HT1080 (cell line): ENCODE measurements around the gene LCE1E. TPM values are rescaled to one million over a fixed set of nuclear protein-coding genes. Genes with fewer than 3 reads are reported as not detected.

Experiments
- DNase-seq: peaks from one replicate; pipeline ENCODE4 v3.0.0-alpha.2; 2015; ENCODE audit warnings: low read depth
- polyA plus RNA-seq, 2 experiments: library from polyadenylated mRNA; depleted of rRNA; stranded (reverse); fragments of >200 nt; gene quantifications; 2 replicates each; pipeline ENCODE4 v1.2.3, GENCODE V29; 2015
- total RNA-seq: library from RNA; depleted of rRNA; stranded (reverse); fragments of >200 nt; shearing (Covaris generic); gene quantifications from 2 replicates; pipeline ENCODE4 v1.2.3, GENCODE V29; 2014; rRNA removed

The LCE1E gene, protein sequence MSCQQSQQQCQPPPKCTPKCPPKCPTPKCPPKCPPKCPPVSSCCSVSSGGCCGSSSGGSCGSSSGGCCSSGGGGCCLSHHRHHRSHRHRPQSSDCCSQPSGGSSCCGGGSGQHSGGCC
- 0.43 TPM in 1 of 2 replicates, not detected in the other for total RNA-seq
- polyA plus RNA-seq (2015; cell fraction: cytosol; rRNA removed) = 0.52 and 1.0 TPM in 2 replicates
- 1.1 and 3.5 TPM in 2 replicates for polyA plus RNA-seq (2015; cell fraction: nucleus; rRNA removed)

DNA sequence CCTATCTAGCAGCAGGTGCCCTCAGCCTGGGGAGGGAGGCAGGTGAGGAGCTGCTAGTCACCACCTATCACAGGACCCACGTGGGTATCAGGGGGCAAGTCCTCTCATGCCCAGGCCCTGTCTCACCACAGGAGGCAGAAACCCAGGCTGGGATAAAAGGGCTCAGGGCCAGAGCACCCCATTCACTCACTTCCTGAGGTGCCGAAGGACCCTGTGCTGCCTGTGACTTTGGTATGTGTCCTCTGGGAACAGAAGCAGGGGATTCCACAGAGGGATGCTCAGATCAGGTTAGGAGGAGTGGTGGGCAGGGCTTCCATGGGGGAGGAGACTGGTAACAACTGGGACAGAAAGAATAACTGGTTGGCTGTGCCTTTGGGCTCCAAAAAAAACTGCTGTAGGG lies at the start of gene LCE1E:
Gene LCE1E, plus strand, starts transcription at position 181 of the 400 bp plus-strand sequence. CDS start 1,043 bp downstream, outside the sequence.
- DNase-seq = no peak

DNA sequence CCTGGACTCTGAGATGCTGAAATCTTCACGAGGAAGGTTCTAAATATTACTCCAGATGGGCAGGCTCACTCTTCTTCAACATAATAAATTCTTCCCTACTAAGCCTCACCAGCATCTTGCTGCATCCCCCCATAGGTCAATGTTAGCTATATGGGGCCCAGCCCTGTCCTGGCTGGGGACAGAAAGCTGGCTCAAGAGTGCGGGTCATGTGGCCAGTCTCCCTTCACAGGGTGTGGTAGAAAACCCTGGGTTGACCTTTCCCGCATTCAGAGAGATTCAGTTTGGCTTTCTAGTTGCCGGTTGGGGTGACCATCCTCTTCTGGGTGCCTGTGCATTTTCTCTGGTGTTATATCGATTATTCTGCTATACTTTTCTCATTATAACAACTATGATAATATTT lies 48.1 kb upstream of the LCE1E start:
- DNase-seq = no peak

DNA sequence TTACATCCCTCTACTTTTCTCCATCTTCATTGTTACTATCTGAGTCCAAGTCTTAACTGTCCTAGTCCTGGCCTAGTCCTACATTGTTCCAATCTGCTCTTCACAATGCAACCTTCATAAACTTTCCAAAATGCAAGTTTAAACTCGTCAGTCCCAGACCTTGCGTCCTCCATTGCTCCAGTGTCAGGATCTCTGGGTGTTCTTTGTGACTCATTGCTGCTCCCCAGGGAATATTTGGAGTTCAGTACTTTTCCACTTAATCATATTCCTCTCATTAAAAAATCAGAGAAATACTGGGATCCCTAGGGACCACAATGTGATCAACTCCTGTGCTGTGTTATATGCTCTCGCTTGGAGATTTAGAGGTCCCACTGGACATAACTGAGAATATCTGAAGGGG lies 46.2 kb upstream of the LCE1E start:
- no peak for DNase-seq

DNA sequence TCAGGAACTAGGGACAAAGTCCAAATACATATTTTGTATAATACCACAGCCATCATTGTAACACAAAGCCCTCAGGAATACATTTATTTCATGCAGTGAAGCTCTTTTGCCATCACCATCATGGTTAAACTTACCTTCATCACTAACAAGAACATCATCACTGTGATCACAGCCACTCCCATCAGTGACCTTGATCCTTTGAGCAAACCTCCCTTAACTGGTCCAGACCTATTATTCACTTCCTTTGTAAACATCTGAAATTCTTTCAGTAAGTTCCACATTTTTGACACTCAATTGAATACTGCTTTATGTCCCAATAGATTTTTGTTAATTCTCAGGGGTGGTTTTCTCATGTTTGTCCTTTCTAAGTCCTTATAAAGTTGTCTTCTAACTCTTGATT lies 44.4 kb upstream of the LCE1E start:
- DNase-seq = peak; percentile 7

DNA sequence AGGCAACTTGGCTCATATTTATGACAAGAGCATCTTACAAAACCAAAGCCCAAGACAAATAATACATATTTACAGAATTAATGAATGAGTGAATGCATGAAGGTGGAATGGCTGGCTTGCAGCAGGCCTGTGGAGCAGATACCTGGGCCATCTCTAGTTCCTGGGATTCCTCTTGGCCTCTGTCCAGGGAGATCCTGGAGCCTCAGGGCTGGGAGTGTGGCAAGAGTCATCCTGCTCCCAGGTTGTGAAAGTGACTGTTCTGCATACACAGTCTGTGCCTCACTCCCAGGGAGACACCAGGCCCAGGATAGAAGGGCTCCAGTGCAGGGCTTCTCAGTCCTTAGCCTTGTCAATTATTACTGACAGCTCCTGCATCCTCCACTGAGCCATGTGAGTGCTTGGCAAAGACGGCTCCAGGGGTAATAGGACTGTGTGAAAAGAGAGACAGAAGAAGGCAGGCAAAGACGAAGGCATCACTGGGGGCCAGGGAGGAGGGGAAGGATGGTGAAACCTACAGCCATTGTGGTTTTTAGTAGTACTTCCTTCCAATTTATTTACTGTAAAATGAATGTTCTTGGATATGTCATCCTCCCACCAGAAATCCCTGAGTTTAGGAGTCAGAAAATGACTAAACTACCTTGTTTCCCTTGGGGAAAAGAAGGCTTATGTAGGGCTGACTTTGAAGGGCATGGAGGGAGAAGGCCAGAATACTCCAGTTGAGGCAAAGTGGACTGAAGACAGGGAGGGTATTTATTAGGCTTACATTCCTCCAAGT lies 42.5 kb upstream of the LCE1E start:
- peak; percentile 17 for DNase-seq

DNA sequence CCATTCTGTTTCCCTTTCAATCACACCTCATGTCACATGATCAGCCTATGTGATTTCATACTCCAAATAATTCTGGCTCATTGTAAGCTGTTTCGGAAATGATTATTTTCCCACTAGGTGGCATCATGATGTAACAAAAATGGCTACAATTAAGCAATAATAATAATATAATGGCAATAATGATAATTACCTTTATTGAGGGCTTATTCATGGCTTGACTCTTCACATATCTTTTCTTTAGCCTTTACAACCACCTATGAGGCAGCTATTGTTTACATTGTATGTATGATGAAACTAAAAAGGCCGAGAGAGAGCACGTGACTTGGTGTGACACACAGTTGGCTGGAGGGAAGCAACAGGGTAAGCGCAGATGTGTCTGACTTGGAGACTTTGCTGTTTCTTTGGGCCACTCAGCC lies 40.8 kb upstream of the LCE1E start:
- DNase-seq = peak; percentile 77

DNA sequence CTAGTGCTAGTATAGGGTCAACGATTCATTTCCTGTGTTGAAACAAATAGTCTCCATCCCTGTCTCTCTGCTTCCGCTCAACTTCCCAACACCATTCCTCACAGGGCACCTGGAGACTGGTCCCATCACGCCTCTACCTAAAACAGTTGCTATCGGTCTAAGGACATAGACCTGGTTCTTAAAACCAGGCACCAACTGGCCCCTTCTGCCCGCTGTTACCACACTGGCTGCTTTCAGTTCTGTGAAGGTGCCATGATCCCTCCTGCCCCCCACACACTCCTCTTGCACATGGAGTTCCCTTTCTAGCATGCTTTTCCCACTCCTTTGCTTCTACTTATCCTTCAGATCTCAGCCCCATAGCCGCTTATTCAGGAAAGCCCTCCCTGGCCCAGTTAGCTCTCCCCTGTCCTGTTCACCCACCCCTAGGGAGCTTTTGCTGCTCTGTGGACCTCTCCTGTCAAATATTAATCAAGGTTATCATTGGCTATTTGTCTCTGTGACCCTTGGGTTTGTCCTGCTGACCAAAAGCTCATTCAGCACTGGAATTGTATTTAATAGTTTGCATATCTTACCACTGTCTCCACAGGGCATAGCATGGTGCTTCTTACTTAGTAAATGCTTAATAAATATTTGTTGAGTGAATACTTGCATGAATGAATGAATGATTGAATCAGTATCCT lies 40.2 kb upstream of the LCE1E start:
- no peak for DNase-seq

DNA sequence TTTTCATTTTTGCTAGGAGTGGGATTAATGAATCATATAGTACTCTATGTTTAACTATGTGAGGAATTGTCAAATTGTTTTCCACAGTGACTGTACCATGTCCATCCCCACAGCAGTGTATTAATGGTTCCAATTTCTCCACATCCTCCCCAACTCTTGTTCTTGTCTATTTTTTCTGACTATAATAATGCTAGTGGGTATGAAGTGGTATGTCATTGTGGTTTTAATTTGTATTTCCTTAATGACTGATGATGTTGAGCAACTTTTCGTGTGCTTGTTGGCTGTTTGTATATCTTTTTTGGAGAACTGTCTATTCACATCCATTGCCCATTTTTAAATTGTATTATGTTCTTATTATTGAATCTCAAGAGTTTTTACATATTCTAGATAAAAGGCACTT lies 38.2 kb upstream of the LCE1E start:
- no peak for DNase-seq

DNA sequence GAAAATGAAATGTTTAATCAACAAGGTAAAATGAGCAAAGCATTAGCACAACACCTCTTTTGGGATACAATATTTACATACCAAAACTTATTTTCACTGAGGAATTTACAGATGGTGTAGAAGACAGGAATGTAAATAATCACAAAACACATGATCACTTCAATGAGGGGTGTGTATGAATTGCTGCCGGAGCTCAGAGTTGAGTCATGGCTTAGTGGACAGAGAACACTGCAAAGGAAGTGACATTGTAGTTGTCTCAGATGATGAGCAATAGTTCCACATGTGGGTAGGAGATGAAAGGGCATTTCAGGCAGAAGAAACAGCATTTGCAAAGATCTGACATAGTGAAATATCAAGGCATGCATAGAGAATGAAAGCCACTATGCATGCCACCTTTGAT lies 33.8 kb upstream of the LCE1E start:
- peak; percentile 91 for DNase-seq

DNA sequence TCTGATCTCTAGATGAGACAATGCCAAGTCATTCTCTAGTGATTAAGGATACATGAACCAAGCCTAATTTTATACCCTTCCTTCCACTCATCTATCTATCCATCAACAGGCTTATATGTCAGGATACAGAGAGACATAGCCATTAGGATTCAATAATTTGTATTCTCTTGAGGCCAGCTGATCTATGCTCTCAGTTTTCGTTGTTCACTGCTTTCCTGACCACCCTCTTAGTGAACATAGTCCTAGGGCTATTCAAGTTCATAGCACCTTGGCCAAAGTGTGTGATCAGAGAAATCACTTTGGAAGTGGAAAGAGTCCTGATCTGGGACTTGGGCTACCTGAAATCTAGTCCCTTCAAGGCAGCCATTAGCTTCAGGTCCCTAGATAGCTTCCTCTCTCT lies 32.5 kb upstream of the LCE1E start:
- DNase-seq = no peak

DNA sequence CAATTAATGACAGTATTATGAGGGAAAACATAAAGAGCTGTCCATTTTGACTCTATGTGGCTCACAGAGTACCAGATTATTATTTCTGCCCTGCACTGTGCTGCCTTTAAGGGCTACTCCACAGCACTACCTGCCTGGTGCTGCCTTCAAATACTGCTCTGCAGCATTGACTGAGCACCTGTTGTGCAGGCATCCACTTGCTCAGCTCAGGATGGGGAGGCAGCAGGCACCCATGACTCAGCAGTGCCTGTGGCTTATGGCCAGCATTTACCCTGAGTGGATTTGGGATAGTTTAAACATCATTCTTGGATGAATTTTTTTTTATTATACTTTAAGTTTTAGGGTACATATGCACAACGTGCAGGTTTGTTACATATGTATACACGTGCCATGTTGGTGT lies 29.2 kb upstream of the LCE1E start:
- no peak for DNase-seq

DNA sequence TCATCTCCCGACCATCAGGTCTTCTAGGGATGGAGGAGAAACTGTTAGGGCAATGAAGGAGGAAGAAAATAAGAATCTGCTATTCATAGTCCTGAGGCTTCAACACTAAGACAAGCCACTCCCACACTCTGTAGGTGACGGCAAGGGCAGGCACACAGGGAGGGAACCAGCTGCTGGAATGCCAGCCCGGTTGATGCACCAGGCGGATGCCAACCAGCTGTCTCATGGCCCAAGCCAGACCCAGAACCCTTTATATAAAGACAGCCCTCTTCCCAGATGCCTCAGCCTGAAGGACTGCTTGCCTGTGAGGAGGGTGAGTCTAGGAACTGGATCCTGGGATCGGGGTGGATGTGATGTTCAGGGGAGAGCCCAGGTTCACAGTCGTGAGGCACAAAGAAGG lies 28.3 kb upstream of the LCE1E start, which contains the start of gene KPRP:
Gene KPRP, plus strand, starts transcription at position 279 of the 400 bp plus-strand sequence. CDS start 1,564 bp downstream, outside the sequence.
- DNase-seq = no peak

DNA sequence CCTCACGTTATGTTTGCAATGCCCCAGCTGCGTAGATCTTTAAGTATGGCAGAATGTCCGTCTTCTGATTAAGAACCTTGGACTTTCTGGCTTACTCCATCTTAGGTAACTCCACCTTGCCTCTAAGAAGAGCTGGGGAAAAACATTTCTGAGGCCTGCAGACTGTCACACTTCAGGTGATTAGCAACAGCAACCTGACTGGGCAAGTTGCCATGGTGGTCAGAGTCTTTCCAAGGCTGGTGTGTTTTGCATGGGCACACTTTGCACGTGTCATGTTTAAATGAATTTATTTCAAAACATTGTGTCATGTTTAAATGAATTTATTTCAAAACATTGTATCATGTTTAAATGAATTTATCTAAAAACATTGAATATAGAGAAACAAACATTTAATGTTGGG lies 27.4 kb upstream of the LCE1E start:
- DNase-seq = no peak

DNA sequence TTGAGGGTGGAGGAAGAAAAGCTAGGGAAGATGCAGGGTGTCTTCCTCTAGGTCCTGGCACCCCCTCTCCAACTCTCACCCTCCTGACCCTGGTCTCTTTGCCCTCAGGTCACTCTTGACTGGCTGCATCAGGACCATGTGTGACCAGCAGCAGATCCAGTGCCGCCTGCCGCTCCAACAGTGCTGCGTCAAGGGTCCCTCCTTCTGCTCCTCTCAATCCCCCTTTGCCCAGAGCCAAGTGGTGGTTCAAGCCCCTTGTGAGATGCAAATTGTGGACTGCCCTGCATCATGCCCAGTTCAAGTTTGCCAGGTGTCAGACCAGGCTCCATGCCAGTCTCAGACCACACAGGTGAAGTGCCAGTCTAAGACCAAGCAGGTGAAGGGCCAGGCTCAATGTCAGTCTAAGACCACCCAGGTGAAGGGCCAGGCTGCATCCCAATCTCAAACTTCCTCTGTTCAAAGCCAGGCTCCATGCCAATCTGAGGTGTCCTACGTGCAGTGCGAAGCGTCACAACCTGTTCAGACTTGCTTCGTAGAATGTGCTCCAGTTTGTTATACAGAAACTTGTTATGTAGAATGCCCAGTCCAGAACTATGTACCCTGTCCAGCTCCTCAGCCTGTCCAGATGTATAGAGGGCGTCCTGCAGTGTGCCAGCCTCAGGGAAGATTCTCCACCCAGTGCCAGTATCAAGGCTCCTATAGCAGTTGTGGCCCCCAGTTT lies 26.4 kb upstream of the LCE1E start:
- no peak for DNase-seq

DNA sequence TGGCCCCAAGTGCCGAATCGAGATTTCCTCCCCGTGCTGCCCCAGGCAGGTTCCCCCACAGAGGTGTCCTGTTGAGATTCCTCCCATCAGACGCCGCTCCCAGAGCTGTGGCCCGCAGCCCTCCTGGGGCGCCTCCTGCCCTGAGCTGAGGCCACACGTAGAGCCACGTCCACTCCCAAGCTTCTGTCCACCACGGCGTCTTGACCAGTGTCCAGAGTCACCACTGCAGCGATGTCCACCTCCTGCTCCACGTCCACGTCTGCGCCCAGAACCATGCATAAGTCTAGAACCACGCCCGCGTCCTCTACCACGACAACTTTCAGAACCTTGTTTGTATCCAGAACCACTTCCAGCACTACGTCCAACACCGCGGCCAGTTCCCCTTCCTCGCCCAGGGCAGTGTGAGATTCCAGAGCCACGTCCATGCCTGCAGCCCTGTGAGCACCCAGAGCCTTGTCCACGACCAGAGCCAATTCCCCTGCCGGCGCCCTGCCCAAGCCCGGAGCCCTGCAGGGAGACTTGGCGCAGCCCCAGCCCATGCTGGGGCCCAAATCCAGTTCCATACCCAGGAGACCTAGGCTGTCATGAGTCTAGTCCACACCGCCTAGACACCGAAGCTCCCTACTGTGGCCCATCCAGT lies 25.4 kb upstream of the LCE1E start:
- DNase-seq = no peak

DNA sequence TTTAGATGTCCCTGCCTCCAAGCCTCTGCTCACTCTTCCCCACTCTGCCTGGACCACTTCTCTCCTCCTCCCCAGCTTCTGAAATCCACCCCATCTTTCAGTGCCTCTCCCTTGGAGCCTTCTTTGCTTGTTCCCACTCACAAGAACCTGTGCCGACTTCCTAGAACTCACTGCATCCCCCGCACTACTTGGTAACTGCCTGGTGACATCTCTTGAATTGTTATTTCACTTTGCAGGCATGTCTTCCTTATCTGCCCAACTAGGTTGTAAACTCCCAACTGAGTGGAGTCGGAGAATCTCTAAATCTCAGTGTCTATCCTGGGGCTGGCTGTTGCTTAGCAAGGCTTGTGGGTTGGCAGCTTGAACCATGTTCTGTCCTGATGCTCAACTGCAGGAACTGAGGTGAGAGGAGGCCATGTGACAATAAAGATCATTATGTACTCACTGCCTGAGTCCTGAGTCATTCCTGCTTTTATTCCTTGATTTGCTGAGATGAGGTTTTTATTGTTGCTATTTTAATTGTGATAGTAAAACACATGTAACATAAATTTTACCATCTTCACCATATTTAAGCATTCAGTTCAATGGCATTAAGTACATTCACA lies 24.3 kb upstream of the LCE1E start:
- DNase-seq = peak; percentile 31

DNA sequence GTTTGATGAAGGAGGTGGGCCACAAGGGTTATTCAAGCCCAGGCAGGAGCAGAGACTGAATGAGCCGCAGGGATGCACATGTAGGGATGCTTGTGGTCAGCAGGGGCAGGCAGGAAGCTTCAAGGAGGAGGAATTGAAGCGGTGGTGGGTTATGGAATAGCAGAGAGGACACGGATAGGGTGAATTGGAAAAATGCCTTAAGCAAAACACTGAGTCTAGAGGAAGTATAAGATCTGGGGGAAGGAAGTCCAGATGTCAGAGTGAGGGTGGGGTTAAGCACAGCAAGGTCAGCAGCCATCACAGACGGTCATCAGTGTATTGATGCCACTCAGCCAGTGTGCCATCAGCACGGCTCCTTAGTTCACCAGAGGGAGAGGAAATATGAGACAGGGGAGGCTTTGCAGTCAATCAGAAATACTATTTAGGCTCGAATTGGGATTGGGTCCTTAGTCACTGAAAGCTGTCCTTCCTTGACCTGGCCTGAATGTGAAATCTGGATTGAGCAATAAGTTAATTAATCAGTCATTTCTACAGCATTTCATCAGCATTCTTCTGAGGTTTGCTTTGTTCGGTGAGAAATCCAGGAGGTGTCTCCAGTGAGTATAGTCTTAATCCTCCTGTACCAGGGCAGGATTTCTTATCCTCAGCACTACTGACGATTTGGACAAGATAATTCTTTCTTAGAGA lies 17.1 kb upstream of the LCE1E start:
- DNase-seq = peak; percentile 50

DNA sequence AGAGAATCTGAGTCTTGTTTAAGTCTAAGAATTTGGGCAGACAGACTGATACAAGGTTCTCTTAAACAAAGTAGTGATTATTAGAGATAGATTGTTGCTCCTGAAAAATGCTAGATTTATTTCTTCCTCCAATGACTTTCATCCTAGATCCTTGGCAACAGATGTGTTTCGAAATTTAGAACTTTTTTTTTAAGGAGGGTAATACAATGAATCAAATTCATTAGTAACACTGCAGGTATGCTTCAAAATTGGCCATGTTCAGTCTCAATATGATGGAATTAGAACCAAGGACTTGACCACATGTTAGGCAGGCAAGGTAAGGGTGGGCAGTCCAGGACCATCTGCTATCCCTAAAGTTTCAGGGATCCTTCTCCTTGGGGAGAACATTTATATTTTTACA lies 15.6 kb upstream of the LCE1E start:
- no peak for DNase-seq

DNA sequence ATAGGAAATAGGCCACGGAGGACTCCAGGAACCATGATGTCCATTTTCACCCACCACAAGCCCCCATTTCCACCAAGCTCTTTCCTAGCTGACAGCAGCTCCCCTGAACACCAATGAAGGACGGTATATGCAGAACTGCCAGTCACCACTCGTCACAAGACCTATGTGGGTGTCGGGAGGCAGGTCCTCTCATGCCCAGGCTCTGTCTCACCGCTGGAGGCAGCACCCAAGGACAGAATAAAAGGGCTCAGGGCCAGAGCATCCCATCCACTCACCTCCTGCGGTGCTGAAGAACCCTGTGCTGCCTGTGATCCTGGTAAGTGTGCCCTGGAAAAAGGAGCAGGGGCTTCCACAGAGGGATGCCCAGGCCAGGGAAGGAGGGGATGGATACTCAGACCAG lies 11.2 kb upstream of the LCE1E start, which contains the start of gene LCE1F:
Gene LCE1F, plus strand, starts transcription at position 266 of the 400 bp plus-strand sequence. CDS start 1,232 bp downstream, outside the sequence.
- no peak for DNase-seq

DNA sequence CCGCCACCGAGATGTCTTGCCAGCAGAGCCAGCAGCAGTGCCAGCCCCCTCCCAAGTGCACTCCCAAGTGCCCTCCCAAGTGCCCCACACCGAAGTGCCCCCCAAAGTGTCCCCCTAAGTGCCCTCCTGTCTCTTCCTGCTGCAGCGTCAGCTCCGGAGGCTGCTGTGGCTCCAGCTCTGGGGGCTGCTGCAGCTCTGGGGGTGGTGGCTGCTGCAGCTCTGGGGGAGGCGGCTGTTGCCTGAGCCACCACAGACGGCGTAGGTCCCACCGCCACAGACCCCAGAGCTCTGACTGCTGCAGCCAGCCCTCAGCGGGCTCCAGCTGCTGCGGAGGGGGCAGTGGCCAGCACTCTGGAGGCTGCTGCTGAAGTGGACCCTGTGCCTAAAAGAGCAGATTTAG lies 9.7 kb upstream of the LCE1E start:
- DNase-seq = no peak
